Ovary (tissue), 9 donors: Measurements from ENCODE around the gene CCN6. TPM values are rescaled to one million over a fixed set of nuclear protein-coding genes. Genes with fewer than 3 reads are reported as not detected.
"Not testable (repeated sequence)": the region's sequence is repeated elsewhere in the genome, so short reads cannot be mapped to it uniquely, and the experiment has no call there.

Experiments used
- DNase-seq, 5 donors: peaks; one replicate each; pipeline ENCODE4 v3.0.0-alpha.2; 2019 to 2020
- H3K27ac ChIP-seq, 2 donors: fragments of 200-600 bp; one replicate each; pipeline versions ENCODE4 v1.5.1 to v1.8.0; 2019 to 2022
- H3K27me3 ChIP-seq: fragments of 200-600 bp; one replicate; pipeline ENCODE4 v1.8.0; 2022
- H3K36me3 ChIP-seq: fragments of 200-600 bp; sonication (generic); one replicate; pipeline ENCODE4 v1.5.1; 2019
- H3K4me1 ChIP-seq: one replicate; pipeline ENCODE4 v1.8.1; 2013; ENCODE audit warnings: mild to moderate bottlenecking, moderate library complexity; ENCODE audit not compliant: insufficient read depth
- H3K4me3 ChIP-seq: fragments of 200-600 bp; sonication (generic); one replicate; pipeline ENCODE4 v1.5.1; 2017
- H3K9me3 ChIP-seq, 2 donors: fragments of 200-600 bp in 1 of 2; sonication (generic) in 1 of 2; one replicate each; pipeline versions ENCODE4 v1.5.1 to v1.8.1; 2013 to 2019; ENCODE audit warnings: mild to moderate bottlenecking in 1 of 2, moderate library complexity in 1 of 2
- CTCF ChIP-seq, 3 donors: fragments of 450-650 bp in 2 of 3; fragments of 200-600 bp in 1 of 3; IDR thresholded peaks; one replicate each; pipeline versions ENCODE4 v1.5.1 to v1.8.0; 2016 to 2022; ENCODE audit warnings: antibody characterized with exemption in 3 of 3, mild to moderate bottlenecking in 1 of 3
- EP300 ChIP-seq: sonication (generic); formaldehyde crosslinking; IDR thresholded peaks from one replicate; pipeline ENCODE4 v1.6.1; 2017; ENCODE audit warnings: antibody characterized with exemption
- POLR2A ChIP-seq: fragments of 450-650 bp; IDR thresholded peaks from one replicate; pipeline ENCODE4 v1.6.1; 2017; ENCODE audit warnings: antibody characterized with exemption, mild to moderate bottlenecking, moderate library complexity
- WGBS, 3 donors: extraction: QIAGEN DNeasy Blood & Tissue Kit in 1 of 3; methylation state at CpG; one replicate each; pipeline versions ENCODE4 v1.1.5 to v1.1.7; 2013 to 2017; 5-methylcytosine and 5-hydroxymethylcytosine counted together
- intact Hi-C, 4 donors: fragments of 100-400 bp; cut with DNase I; formaldehyde crosslinking; loops; one replicate each; pipeline versions ENCODE4 v1.11.0 to v1.15.1; 2022 to 2023
- polyA plus RNA-seq, 2 donors: library from polyadenylated mRNA; stranded (reverse); fragments of 200-250 nt in 1 of 2; fragments of 350-450 nt in 1 of 2; fragmentation: Illumina TruSeq in 1 of 2; extraction: RNeasy Lipid Tissue Mini Kit (QIAGEN cat#74804) in 1 of 2; gene quantifications; one replicate each; pipeline ENCODE4 v1.2.3, GENCODE V29; 2013 to 2014
- total RNA-seq, 7 donors: library from RNA; depleted of rRNA in 2 of 7; stranded (reverse); fragments of >200 nt in 2 of 7; fragmentation: NEBNext Ultra II Directional in 3 of 7; extraction: Animal tissue kit (Norgen Biotek cat#: 25700) in 3 of 7; gene quantifications; one replicate each; pipeline versions ENCODE4 v1.1.0 to v1.2.4, GENCODE V29; 2016 to 2023
- donor health status: DM: no; HTN: no; CAD: no; lungs with moderate emphysema.
- donor health status: DM: no; HTN: no; CAD: no.
- donor health status: Bipolar disorder and iron deficiency.
- donor health status: DM: yes; HTN: yes; CAD: no.
- donor health status: DM: no; HTN: no; CAD: no.
- donor health status: DM: yes; HTN: yes; CAD: no.

CCN6 gene
- total and polyA plus RNA-seq, 9 donors = 0.25 to 2.2 (median 1.3) TPM; not detected in 6

GRCh38 chr6:112049026-112049799 lies 4.7 kb upstream of the CCN6 start:
- intact Hi-C loops = loop anchor here in 3 of 4 donors (10.0 kb wide), 2 partner anchors 174 to 344 kb away; partner anchors contain the start of gene FYN (in 1 of the 3)
- no peak for DNase-seq
- H3K4me3 ChIP-seq = no peak overlapping the region
- WGBS, 3 donors = 73 to 93% (median 87%) methylated on average over 6 of the region's 6 CpGs
- no peaks in the 10 kb centered on the region for H3K36me3 ChIP-seq
- no peaks in the 10 kb centered on the region for H3K9me3 ChIP-seq
- no peak for TF ChIP-seq EP300
- no peak for TF ChIP-seq CTCF (IDR thresholded peaks at IDR 0.05)
- TF ChIP-seq POLR2A = no peak
- no peak overlapping the region for H3K27ac ChIP-seq
- H3K27me3 ChIP-seq = no peaks in the 10 kb centered on the region
- no peaks in the 10 kb centered on the region for H3K4me1 ChIP-seq

- no peak for TF ChIP-seq EP300
- no peak for TF ChIP-seq POLR2A
- no peak for TF ChIP-seq CTCF (IDR thresholded peaks at IDR 0.05)
- H3K27me3 ChIP-seq = no peaks in the 10 kb centered on the region
- no peaks in the 10 kb centered on the region for H3K9me3 ChIP-seq
- no peak overlapping the region for H3K27ac ChIP-seq
- H3K36me3 ChIP-seq = no peaks in the 10 kb centered on the region
- no peaks in the 10 kb centered on the region for H3K4me1 ChIP-seq
- no peak overlapping the region for H3K4me3 ChIP-seq
- WGBS, 3 donors = 87 to 94% (median 93%) methylated on average over 7 of the region's 7 CpGs
- no peak for DNase-seq
- intact Hi-C loops = loop anchor here in 3 of 4 donors (10.0 kb wide), 2 partner anchors 175 to 345 kb away; partner anchors contain the start of gene FYN (in 1 of the 3)
Measured at GRCh38 chr6:112049996-112050395, 3.9 kb upstream of the CCN6 start.

DNA sequence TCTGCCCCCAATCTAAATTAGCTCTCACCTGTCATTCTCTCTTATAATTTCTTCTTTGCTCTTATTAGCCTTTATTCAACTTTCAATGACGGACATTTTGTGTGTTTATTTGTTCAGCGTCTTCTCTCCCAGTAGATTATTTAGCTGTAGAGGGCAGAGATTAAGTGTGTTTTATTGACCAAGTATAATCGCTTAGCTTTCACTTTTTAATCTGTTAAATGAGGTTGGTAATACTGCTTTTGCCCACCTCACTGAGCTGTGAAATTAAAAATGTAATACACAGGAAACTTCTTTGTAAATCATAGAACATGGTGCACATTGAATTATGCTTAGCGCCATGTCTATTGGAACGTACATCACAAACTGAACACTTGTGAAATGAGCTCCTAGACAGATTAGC lies 3.5 kb upstream of the CCN6 start:
- DNase-seq = no peak
- intact Hi-C loops = no loop called here
- H3K27ac ChIP-seq = no peak overlapping the region
- H3K4me3 ChIP-seq = no peak overlapping the region
- no peaks in the 10 kb centered on the region for H3K36me3 ChIP-seq
- H3K4me1 ChIP-seq = no peaks in the 10 kb centered on the region
- H3K9me3 ChIP-seq = no peaks in the 10 kb centered on the region
- WGBS, 3 donors = 89 to 93% (median 91%) methylated on average over 5 of the region's 5 CpGs
- TF ChIP-seq POLR2A (no peak), EP300 (no peak), CTCF (IDR thresholded peaks at IDR 0.05) (no peak)
- no peaks in the 10 kb centered on the region for H3K27me3 ChIP-seq

DNA sequence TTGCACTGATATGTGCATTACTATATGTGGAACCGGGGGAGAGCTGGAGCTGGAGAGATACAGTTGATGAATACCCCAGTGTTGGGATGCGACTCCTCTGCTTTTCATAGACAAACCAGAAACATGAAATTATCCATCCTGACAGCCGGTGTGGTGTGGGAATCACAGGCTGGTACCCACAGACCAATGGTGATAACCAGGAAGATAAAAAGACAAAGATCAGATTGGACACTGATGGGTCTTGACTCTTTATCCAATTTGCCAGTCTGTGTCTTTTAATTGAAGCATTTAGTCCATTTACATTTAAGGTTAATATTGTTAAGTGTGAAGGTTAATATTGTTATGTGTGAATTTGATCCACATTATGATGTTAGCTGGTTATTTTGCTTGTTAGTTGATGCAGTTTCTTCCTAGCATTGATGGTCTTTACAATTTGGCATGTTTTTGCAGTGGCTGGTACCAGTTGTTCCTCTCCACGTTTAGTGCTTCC lies 2.6 kb upstream of the CCN6 start:
- WGBS, 3 donors = 66 to 72% (median 71%) methylated on average over 4 of the region's 4 CpGs
- H3K27ac ChIP-seq, intact Hi-C loops, H3K4me1 ChIP-seq, H3K27me3 ChIP-seq, DNase-seq, H3K36me3 ChIP-seq, H3K9me3 ChIP-seq, H3K4me3 ChIP-seq: not testable (repeated sequence)

DNA sequence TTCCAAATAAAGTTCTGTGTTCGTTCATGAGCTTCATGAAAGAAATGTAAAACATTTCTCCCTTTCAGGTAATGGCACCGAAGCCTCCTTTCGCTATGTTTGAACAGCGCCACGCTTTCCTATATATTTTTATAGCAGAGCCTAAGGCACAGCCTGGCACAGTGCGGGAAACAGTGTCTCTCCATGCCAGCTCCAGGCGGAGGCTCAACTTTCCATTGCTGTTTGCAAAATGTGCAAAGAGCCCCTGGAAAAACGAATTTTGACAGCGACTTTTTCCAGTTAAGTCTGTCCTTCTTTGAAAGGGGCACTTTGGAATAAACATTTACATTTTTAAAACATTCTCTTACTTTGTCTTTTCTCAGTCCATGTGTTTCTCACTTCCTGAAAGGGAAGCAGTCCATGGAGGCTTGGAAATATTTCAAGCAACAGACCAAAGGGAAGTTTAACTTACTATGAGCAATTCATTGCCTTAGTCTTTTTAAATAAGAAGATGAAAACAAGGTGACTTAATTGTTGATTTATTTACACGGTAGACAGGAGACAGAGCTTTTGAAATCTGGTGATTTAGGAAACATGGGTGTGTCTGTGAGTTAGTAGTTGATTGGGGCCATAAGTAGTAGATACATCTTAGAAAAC lies 769 bp downstream of the CCN6 start:
- 80 to 82% (median 81%) methylated on average over 10 of the region's 10 CpGs for WGBS, 3 donors
- H3K9me3 ChIP-seq = no peaks in the 10 kb centered on the region
- no peaks in the 10 kb centered on the region for H3K4me1 ChIP-seq
- intact Hi-C loops = no loop called here
- no peak overlapping the region for H3K27ac ChIP-seq
- H3K27me3 ChIP-seq = no peaks in the 10 kb centered on the region
- no peaks in the 10 kb centered on the region for H3K36me3 ChIP-seq
- TF ChIP-seq EP300 = no peak
- DNase-seq = no peak
- H3K4me3 ChIP-seq = no peak overlapping the region
